ENCODE results near the gene CAMK4. TPM values are rescaled to one million over a fixed set of nuclear protein-coding genes. Genes with fewer than 3 reads are reported as not detected.
A peak's percentile ranks its signal among the peaks of the same experiment; 100 is the strongest.

The CAMK4 gene
- total RNA-seq, 1 experiment from 2014 or later: 6.3 TPM

DNA sequence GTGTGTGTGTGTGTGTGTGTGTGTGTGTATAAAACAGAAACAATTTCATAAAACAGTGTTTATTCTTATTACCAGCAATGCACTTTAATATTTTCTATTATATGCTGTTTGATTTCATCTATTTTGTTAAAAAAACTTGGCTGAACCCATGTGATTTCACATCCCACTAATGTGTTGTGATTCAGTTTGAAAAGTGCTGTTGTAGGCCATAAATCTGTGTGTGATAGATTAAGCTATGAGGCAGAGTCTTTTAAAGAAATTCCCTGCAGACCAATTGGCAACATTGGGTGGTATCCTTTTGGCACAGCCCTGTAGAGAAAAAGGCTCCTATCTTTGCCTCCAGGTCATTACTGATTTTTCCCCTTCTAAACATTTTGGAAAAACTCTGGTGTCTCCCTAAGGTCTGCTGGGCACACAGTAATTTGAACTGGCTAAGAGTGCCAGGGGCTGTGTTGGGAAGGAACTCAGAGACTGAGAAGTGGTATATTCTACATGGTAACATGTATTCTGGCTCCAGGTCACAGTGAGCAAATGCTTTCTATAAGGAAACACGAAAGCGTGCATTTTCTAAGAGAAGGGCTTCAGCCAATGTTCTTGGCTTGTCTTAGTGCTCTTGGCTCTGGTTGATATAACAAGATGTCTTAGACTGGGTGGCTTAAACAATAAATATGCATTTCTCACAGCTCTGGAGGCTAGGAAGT, 4.5 kb downstream of the CAMK4 start:
- H3K79me2 ChIP-seq (ENCODE audit: insufficient read depth, low read length): no peaks in the 10 kb centered on the region
- H3K27ac ChIP-seq (ENCODE audit: insufficient read length, low read depth, low read length): no peak overlapping the region
- H2BK12ac ChIP-seq (ENCODE audit: insufficient read length, low read depth, low read length): no peak overlapping the region
- no peak overlapping the region for H3K4ac ChIP-seq (ENCODE audit: low read depth, low read length)
- peaks cover 25% of the 10 kb centered on the region for H3K27me3 Mint-ChIP-seq (ENCODE audit: low read depth)
- peaks cover 8 to 15% of the 10 kb centered on the region in 2 experiments for H3K4me1 Mint-ChIP-seq
- H3K23ac ChIP-seq (ENCODE audit: insufficient read length, low read depth, low read length): no peak overlapping the region
- TF ChIP-seq, protein P1, sequence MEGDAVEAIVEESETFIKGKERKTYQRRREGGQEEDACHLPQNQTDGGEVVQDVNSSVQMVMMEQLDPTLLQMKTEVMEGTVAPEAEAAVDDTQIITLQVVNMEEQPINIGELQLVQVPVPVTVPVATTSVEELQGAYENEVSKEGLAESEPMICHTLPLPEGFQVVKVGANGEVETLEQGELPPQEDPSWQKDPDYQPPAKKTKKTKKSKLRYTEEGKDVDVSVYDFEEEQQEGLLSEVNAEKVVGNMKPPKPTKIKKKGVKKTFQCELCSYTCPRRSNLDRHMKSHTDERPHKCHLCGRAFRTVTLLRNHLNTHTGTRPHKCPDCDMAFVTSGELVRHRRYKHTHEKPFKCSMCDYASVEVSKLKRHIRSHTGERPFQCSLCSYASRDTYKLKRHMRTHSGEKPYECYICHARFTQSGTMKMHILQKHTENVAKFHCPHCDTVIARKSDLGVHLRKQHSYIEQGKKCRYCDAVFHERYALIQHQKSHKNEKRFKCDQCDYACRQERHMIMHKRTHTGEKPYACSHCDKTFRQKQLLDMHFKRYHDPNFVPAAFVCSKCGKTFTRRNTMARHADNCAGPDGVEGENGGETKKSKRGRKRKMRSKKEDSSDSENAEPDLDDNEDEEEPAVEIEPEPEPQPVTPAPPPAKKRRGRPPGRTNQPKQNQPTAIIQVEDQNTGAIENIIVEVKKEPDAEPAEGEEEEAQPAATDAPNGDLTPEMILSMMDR (conservative IDR thresholded peaks at IDR 0.05): no peak
- no peak overlapping the region for H4K91ac ChIP-seq (ENCODE audit: insufficient read length, low read depth, low read length)
- H4K8ac ChIP-seq (replicated peaks; ENCODE audit: insufficient read length, low read depth, low read length): no peak overlapping the region
- no peak overlapping the region for H4K5ac ChIP-seq (ENCODE audit: insufficient read length, low read depth, low read length)
- peaks cover 0 to 2% of the 10 kb centered on the region in 2 experiments; a peak in 1 of 5 replicates for H3K9me3 Mint-ChIP-seq
- no peak overlapping the region for H3T11ph ChIP-seq (ENCODE audit: low read length)
- H2BK20ac ChIP-seq (ENCODE audit: low read depth, low read length, poor library complexity, severe bottlenecking): no peak overlapping the region
- no peaks in the 10 kb centered on the region for H3K79me1 ChIP-seq (ENCODE audit: insufficient read depth, low read depth, low read length, poor library complexity, severe bottlenecking)
- H3K4me3 Mint-ChIP-seq: no peak overlapping the region
- H2BK5ac ChIP-seq (ENCODE audit: insufficient read length, low read length): no peak overlapping the region
- no peaks in the 10 kb centered on the region for H3K9me3 ChIP-seq (ENCODE audit: control insufficient read depth, low read depth, low read length)
- H2AK5ac ChIP-seq (ENCODE audit: insufficient read length, low read length): no peak overlapping the region
- WGBS (ENCODE audit: extremely low coverage, insufficient read length, low lambda C conversion rate): no CpG with 5 or more reads among the region's 2 CpGs
- H3K4me1 ChIP-seq (ENCODE audit: insufficient read depth, low read length): no peaks in the 10 kb centered on the region
- peaks cover 8% of the 10 kb centered on the region for H3K23me2 ChIP-seq (ENCODE audit: insufficient read length, low read depth, low read length, poor library complexity, severe bottlenecking)
- DNase-seq: no peak
- H4K20me1 ChIP-seq (ENCODE audit: control insufficient read depth, insufficient read depth, insufficient read length): no peaks in the 10 kb centered on the region
- peak overlapping the region in 2 of 3 experiments; percentile 69 to 70; a peak in 2 of 7 replicates for H3K27ac Mint-ChIP-seq
- H3K27me3 ChIP-seq (ENCODE audit: insufficient read depth, low read length): peaks cover 7% of the 10 kb centered on the region; the same call in 1 of the 2 replicates
- H3K18ac ChIP-seq (ENCODE audit: insufficient read length, low read depth, low read length): no peak overlapping the region
- H2AFZ ChIP-seq (ENCODE audit: low read length): no peak overlapping the region
- no peak overlapping the region for H3K14ac ChIP-seq (ENCODE audit: insufficient read depth, low read length)
- H3K4me2 ChIP-seq (ENCODE audit: insufficient read depth, insufficient read length, low read length): no peak overlapping the region
- H3K56ac ChIP-seq (ENCODE audit: insufficient read length, low read depth, low read length): no peak overlapping the region
- no peak overlapping the region for H2BK120ac ChIP-seq (ENCODE audit: low read depth, low read length, poor library complexity, severe bottlenecking)
- no peak overlapping the region for H2BK15ac ChIP-seq (ENCODE audit: low read depth, low read length)
- no peaks in the 10 kb centered on the region for H3K36me3 Mint-ChIP-seq (ENCODE audit: insufficient read depth in 1 of 3, low read depth in 3 of 3)
- H3K9ac ChIP-seq (ENCODE audit: extremely low read depth, insufficient read length, low read length): no peak overlapping the region
